Naive B cell (primary cell): ENCODE measurements around the gene ZNF750. TPM values are rescaled to one million over a fixed set of nuclear protein-coding genes. Genes with fewer than 3 reads are reported as not detected.

Source experiments
- ATAC-seq, 2 donors: fragments of 150-1000 bp; cut with Tn5 transposase; 2 replicates each; pipeline ENCODE4 v1.10.0; 2021; ENCODE audit warnings: low read depth in 2 of 2, mild to moderate bottlenecking in 2 of 2, moderate library complexity in 2 of 2
- DNase-seq: peaks from one replicate; pipeline ENCODE4 v3.0.0; 2022
- H3K27ac Mint-ChIP-seq, 6 donors: one replicate each; pipeline ENCODE4 v1.8.0; 2020 to 2022; ENCODE audit warnings: mild to moderate bottlenecking in 6 of 6, mixed read lengths in 6 of 6, moderate library complexity in 5 of 6, inconsistent platforms in 2 of 6
- H3K27me3 Mint-ChIP-seq, 3 donors: one replicate each; pipeline ENCODE4 v1.8.0; 2021 to 2022; ENCODE audit warnings: mixed read lengths in 3 of 3, mild to moderate bottlenecking in 1 of 3
- H3K36me3 Mint-ChIP-seq, 2 donors: one replicate each; pipeline ENCODE4 v1.8.0; 2020 to 2022; ENCODE audit warnings: mixed read lengths in 2 of 2, inconsistent platforms in 1 of 2, mild to moderate bottlenecking in 1 of 2
- H3K4me1 Mint-ChIP-seq, 3 donors: one replicate each; pipeline ENCODE4 v1.8.0; 2020 to 2022; ENCODE audit warnings: mixed read lengths in 3 of 3, inconsistent platforms in 1 of 3, mild to moderate bottlenecking in 1 of 3, moderate library complexity in 1 of 3
- H3K4me3 Mint-ChIP-seq, 8 donors: one replicate each; pipeline ENCODE4 v1.8.0; 2020 to 2022; ENCODE audit warnings: mild to moderate bottlenecking in 8 of 8, mixed read lengths in 8 of 8, moderate library complexity in 8 of 8, inconsistent platforms in 2 of 8
- H3K9me3 Mint-ChIP-seq, 7 donors: one replicate each; pipeline ENCODE4 v1.8.0; 2020 to 2022; ENCODE audit warnings: mixed read lengths in 7 of 7, mild to moderate bottlenecking in 5 of 7, inconsistent platforms in 2 of 7, moderate library complexity in 1 of 7
- polyA plus RNA-seq, 6 donors: library from polyadenylated mRNA; unstranded; fragments of 300-500 nt; fragmentation: Illumina TruSeq; gene quantifications; one replicate each; pipeline ENCODE4 v1.2.3, GENCODE V29; 2021; ENCODE audit warnings: low read depth in 6 of 6

ZNF750 gene
- polyA plus RNA-seq, 6 donors from 2014 or later = 0.12 TPM; not detected in 5

DNA sequence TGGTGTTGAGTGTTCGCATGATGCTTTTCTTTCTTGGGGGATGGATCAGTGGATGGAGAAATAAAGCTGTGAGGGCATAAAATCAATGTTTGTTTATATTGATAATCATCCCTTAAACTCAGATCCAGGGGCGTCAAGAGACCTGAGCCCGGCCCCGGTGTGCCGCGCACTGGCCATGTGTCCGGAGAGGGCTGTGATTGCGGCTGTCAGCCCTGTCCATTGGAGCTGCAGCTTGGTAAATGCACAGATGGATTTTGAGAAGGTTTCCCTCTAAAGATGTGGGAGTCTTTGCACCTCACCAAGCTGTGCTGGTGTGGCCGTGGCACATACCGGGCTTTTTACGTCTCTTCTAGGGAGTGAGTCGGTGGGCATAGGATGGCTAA lies 21.6 kb upstream of the ZNF750 start:
- Mint-ChIP-seq H3K4me3 (peak overlapping the region in 5 of 8 donors; percentile 18 to 87 (median 59)), H3K4me1 (peaks cover 55 to 74% (median 64%) of the 10 kb centered on the region in 3 donors), H3K27ac (peak overlapping the region in 1 of 6 donors; percentile 90), H3K9me3 (no peaks in the 10 kb centered on the region), H3K27me3 (peaks cover 0 to 32% (median 20%) of the 10 kb centered on the region in 3 donors), H3K36me3 (peaks cover 0 to 4% of the 10 kb centered on the region in 2 donors)
- DNase-seq (no peak), ATAC-seq (no peak)

DNA sequence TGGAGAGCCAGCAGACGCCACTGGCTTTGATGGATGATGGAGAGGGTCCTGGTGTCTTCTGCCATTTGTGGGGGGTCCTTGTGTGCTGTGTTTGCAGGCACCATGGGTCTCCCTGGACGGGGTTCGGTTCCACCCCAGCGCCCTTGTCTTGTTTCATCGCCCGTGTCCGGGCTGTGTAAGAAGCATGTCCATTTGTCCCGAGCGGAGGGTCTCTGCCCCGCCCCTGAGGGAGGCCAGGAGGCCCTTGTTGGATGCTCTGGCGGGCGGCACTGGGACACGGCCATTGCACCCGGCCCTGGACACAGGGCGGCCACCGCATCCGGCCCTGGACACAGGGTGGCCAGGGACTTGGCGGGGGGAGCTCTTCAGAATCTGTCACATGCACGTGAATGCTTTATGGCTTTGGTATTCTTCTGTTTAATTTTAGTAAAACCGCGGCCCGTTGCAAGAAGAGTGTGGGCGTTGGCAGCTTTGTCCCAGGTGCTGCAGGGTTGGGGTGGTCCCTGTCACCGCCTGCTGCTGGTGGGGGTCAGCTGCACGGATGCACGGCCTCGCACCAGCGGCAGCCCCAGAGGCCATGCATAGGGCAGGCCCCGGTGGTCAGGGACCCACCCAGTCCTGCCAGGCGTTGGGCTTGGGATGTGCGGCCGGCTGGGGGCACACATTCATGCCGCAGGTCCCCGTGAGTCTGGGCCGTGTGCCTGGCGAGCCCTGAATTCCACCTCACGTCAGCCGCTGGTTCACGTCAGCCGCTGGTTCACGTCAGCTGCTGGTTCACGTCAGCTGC lies 21.0 kb upstream of the ZNF750 start:
- H3K4me1 Mint-ChIP-seq = peaks cover 51 to 68% (median 58%) of the 10 kb centered on the region in 3 donors
- peak overlapping the region; percentile 18 to 88 (median 80) for H3K4me3 Mint-ChIP-seq
- H3K27me3 Mint-ChIP-seq = peaks cover 0 to 26% (median 16%) of the 10 kb centered on the region in 3 donors
- H3K9me3 Mint-ChIP-seq = no peaks in the 10 kb centered on the region
- peak overlapping the region in 1 of 6 donors; percentile 90 for H3K27ac Mint-ChIP-seq
- DNase-seq (no peak), ATAC-seq (no peak)
- H3K36me3 Mint-ChIP-seq = peaks cover 0 to 4% of the 10 kb centered on the region in 2 donors

GRCh38 chr17:82859431-82860403 lies 19.9 kb upstream of the ZNF750 start:
- Mint-ChIP-seq H3K27ac (peak overlapping the region; percentile 89 to 97 (median 94)), H3K9me3 (no peaks in the 10 kb centered on the region), H3K27me3 (peaks cover 0 to 23% (median 13%) of the 10 kb centered on the region in 3 donors), H3K36me3 (peaks cover 0 to 5% of the 10 kb centered on the region in 2 donors), H3K4me3 (peak overlapping the region; percentile 50 to 88 (median 82)), H3K4me1 (peaks cover 47 to 58% (median 49%) of the 10 kb centered on the region in 3 donors)
- peak; percentile 58 to 60 for ATAC-seq
- peak; percentile 60 for DNase-seq

DNA sequence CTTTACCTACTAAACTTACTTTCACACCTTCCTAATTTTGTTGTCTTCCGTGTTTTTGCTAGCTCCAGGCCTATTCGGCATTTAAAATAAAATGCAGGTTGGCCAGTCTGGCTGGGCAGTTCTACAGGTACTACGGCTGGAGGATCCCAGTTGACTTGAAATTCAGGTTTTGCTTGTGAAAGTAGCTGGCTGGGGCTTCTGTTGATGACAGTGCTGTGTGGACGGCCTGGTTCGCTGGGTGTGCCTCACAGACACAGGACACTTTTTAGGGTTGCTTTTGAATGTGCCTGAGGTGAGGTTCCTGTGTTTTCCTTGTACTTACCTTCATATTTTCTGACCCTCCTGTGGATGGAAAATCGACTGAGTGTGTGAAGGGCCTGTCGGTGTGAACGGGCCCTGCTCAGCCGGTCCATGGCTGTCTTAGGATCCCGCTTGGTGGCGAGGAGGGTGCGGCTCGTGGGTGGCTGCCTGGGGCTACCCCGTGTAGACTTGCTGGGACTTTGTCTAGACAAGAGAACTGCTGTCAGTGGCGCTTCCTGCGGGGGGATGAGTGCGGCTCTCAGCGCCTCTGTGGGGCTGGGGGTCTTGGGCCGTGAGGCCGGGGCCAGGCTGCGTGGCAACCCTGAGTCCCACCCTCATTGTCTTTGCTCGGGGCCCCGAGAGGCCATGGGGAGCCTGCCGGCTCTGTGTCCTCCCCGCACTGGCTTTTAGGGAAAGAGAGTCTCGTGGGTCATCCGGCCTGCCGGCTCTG lies 18.7 kb upstream of the ZNF750 start:
- DNase-seq (no peak), ATAC-seq (no peak)
- Mint-ChIP-seq H3K4me3 (peak overlapping the region in 1 of 8 donors; percentile 81), H3K4me1 (peaks cover 39 to 46% (median 45%) of the 10 kb centered on the region in 3 donors), H3K27ac (peak overlapping the region in 2 of 6 donors; percentile 36 to 90), H3K27me3 (peaks cover 0 to 18% (median 7%) of the 10 kb centered on the region in 3 donors), H3K36me3 (peaks cover 8 to 14% of the 10 kb centered on the region in 2 donors), H3K9me3 (no peaks in the 10 kb centered on the region)

DNA sequence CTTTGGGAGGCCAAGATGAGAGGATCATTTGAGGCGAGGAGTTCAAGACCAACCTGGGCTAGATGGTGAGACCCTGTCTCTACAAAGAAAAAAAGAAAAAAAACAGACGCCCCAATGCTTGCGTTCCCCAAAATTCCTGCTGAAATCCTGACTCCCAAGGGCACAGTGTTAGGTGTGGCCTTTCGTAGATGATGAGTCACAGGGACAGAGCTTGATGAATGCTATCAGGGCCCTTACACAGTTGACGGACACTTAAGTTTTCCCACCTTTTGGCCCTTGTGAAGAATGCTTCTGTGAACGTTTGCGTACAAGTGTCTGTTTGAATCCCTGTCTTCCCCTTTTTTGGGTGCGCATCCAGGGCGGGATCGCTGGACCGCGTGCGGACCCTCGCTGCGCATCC lies 16.5 kb upstream of the ZNF750 start:
- DNase-seq (no peak), ATAC-seq (no peak)
- peaks cover 20 to 31% (median 30%) of the 10 kb centered on the region in 3 donors for H3K4me1 Mint-ChIP-seq
- H3K9me3 Mint-ChIP-seq = no peaks in the 10 kb centered on the region
- H3K27me3 Mint-ChIP-seq = peaks cover 0 to 9% (median 4%) of the 10 kb centered on the region in 3 donors
- no peak overlapping the region for H3K27ac Mint-ChIP-seq
- peaks cover 17 to 22% of the 10 kb centered on the region in 2 donors for H3K36me3 Mint-ChIP-seq
- no peak overlapping the region for H3K4me3 Mint-ChIP-seq

DNA sequence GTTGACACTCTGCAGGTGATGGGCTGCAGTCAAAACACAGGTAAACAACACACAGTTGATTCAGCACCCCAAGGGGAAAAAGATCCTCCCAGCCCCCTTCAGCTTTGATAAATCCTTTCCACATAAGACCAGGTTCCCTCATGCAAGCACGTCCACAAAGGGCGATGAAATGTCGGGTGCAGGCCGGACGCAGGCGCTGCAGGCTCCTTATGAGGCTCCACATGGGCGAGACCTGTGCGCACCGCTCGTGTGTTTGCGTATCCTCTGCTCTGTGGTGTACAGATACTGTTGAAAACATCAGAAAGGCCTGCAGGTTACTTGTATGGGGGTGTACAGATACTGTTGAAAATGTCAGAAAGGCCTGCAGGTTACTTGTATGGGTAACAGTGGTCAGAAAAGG lies 14.4 kb upstream of the ZNF750 start:
- Mint-ChIP-seq H3K27me3 (peaks cover 0 to 4% (median 3%) of the 10 kb centered on the region in 3 donors), H3K9me3 (peaks cover 0 to 2% (median 0%) of the 10 kb centered on the region in 7 donors), H3K4me3 (no peak overlapping the region), H3K36me3 (peaks cover 22 to 26% of the 10 kb centered on the region in 2 donors), H3K4me1 (peaks cover 15 to 20% (median 18%) of the 10 kb centered on the region in 3 donors), H3K27ac (no peak overlapping the region)
- ATAC-seq (no peak), DNase-seq (no peak)

GRCh38 chr17:82851381-82851780 lies 11.6 kb upstream of the ZNF750 start:
- peaks cover 23 to 26% of the 10 kb centered on the region in 2 donors for H3K36me3 Mint-ChIP-seq
- H3K27ac Mint-ChIP-seq = no peak overlapping the region
- peaks cover 13 to 22% (median 22%) of the 10 kb centered on the region in 3 donors for H3K4me1 Mint-ChIP-seq
- H3K9me3 Mint-ChIP-seq = peaks cover 0 to 2% (median 0%) of the 10 kb centered on the region in 7 donors
- no peak overlapping the region for H3K4me3 Mint-ChIP-seq
- ATAC-seq = no peak
- H3K27me3 Mint-ChIP-seq = peaks cover 0 to 8% (median 5%) of the 10 kb centered on the region in 3 donors
- no peak for DNase-seq

- Mint-ChIP-seq H3K4me3 (peak overlapping the region in 5 of 8 donors; percentile 2 to 75 (median 26)), H3K27me3 (peaks cover 0 to 8% (median 5%) of the 10 kb centered on the region in 3 donors), H3K27ac (peak overlapping the region in 3 of 6 donors; percentile 22 to 81 (median 40)), H3K9me3 (peaks cover 0 to 2% (median 0%) of the 10 kb centered on the region in 7 donors), H3K4me1 (peaks cover 15 to 29% (median 22%) of the 10 kb centered on the region in 3 donors), H3K36me3 (peaks cover 19 to 23% of the 10 kb centered on the region in 2 donors)
- DNase-seq (no peak), ATAC-seq (peak; percentile 18 to 60)
Observed at GRCh38 chr17:82849076-82849945, 9.5 kb upstream of the ZNF750 start.

DNA sequence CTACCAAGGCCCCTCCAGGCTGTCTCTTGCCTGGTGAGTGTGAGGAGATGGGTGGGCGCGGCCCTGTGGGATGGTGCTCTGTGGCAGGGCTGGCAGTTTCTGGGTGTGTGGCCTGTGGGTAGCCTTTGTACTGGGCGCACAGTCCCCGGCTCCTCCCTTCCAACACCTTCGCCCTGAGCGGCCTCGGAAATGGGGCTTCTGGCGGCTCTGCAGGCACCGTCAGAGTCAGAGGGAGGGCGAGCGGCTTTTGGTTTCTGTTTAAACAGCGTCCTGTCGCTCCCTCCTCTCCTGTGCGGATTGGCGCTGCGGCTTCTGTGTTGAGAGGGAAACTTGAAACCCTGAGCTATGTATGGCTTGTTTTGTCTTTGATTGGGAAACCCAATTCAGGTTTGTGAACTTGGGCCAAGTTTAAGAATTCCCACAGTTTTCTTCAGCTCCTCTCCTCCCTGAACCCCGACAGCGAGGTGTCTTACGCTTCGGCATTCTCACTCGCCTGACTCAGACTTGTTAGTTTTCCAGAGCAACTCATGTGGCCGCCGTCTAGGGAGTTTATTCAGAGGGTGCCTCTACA lies 8.3 kb upstream of the ZNF750 start:
- H3K36me3 Mint-ChIP-seq = peaks cover 13 to 18% of the 10 kb centered on the region in 2 donors
- DNase-seq (no peak), ATAC-seq (no peak)
- peaks cover 0 to 8% (median 5%) of the 10 kb centered on the region in 3 donors for H3K27me3 Mint-ChIP-seq
- peaks cover 15 to 27% (median 26%) of the 10 kb centered on the region in 3 donors for H3K4me1 Mint-ChIP-seq
- peak overlapping the region in 1 of 6 donors; percentile 21 for H3K27ac Mint-ChIP-seq
- H3K9me3 Mint-ChIP-seq = peaks cover 0 to 2% (median 0%) of the 10 kb centered on the region in 7 donors
- H3K4me3 Mint-ChIP-seq = peak overlapping the region in 3 of 8 donors; percentile 15 to 78 (median 43)

DNA sequence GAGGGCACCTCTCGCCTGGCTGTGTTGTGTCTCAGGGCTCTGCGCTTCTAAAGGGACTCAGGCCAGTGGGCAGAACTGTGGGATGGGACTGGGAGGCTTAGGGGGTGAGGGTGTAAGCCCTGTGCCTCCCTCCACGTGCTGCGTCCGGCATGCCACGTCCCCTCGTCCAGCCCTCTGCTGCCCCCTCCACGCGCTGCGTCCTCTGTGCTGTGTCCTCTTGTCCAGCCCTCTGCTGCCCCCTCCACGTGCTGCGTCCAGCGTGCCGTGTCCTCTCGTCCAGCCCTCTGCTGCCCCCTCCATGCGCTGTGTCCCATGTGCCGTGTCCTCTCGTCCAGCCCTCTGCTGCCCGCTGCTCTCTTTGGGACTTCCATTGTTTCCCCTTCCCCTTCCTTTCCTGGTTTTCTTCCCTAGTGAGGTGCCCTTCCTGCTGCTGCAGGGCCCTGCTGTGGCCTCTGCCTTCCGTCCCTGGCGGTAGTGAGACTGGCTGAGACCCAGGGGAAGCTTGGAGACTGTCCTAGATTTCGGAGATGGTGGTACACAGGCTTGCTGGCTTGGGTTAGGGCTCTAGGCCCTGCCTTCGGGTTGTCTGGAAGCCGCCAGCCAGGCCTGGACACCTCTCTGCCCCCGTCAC lies 6.4 kb upstream of the ZNF750 start:
- no peak for DNase-seq
- Mint-ChIP-seq H3K27me3 (peaks cover 0 to 8% (median 5%) of the 10 kb centered on the region in 3 donors), H3K4me1 (peaks cover 15 to 31% (median 26%) of the 10 kb centered on the region in 3 donors), H3K36me3 (peaks cover 5 to 10% of the 10 kb centered on the region in 2 donors), H3K27ac (peak overlapping the region in 2 of 6 donors; percentile 61 to 90), H3K9me3 (peaks cover 0 to 2% (median 0%) of the 10 kb centered on the region in 7 donors), H3K4me3 (no peak overlapping the region)
- no peak for ATAC-seq

DNA sequence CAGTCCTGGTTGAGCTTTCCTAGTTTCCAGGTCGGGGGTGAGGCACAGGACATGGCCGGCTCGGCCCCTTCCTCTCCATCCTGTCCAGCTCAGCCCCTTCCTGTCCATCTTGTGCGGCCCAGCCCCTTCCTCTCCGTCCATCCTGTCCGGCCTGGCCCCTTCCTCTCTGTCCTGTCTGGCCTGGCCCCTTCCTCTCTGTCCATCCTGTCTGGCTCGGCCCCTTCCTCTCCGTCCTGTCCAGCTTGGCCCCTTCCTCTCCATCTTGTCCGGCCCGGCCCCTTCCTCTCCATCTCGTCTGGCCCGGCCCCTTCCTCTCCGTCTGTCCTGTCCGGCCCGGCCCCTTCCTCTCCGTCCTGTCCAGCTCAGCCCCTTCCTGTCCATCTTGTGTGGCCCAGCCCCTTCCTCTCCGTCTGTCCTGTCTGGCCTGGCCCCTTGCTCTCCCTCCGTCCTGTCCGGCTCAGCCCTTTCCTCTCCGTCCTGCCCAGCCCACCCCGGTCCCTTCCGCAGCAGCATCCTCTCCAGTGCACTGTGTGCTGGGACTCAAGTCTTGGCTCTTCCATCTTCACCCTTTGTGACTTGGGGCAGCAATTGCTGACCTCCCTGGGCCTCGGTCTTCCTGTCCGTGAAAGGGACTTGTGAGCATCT lies 5.5 kb upstream of the ZNF750 start:
- Mint-ChIP-seq H3K36me3 (peaks cover 5 to 10% of the 10 kb centered on the region in 2 donors), H3K9me3 (no peaks in the 10 kb centered on the region), H3K27me3 (peaks cover 0 to 8% (median 5%) of the 10 kb centered on the region in 3 donors), H3K4me3 (no peak overlapping the region), H3K4me1 (peaks cover 11 to 28% (median 21%) of the 10 kb centered on the region in 3 donors), H3K27ac (peak overlapping the region in 1 of 6 donors; percentile 90)
- DNase-seq (no peak), ATAC-seq (no peak)
